MCF 10A (cell line): Measurements from ENCODE around the gene DACT3. TPM values are rescaled to one million over a fixed set of nuclear protein-coding genes. Genes with fewer than 3 reads are reported as not detected.

Experiments
- BruUV-seq: library from RNA; stranded (reverse); fragments of 400-500 nt; replicated peaks from 2 replicates; lab custom pipeline; 2021; lab: Mats Ljungman, UMichigan
- CTCF ChIA-PET: fragments of 300-600 bp; sonication (Branson Sonifier 250); formaldehyde crosslinking; extraction: SDS; loops from one replicate; lab custom pipeline; 2021; ENCODE audit warnings: antibody characterized with exemption, inconsistent platforms; lab: Yijun Ruan, JAX
- POLR2A ChIA-PET: fragments of 300-600, 350-650 bp; sonication (Branson Sonifier 250); formaldehyde crosslinking; extraction: SDS; loops from one replicate; lab custom pipeline; 2020; ENCODE audit warnings: antibody characterized with exemption, inconsistent platforms; lab: Yijun Ruan, JAX
- DNase-seq: peaks from one replicate; pipeline ENCODE4 v3.0.0-alpha.2; 2018; ENCODE audit not compliant: unreplicated experiment
- H3K27ac Mint-ChIP-seq: one replicate; pipeline ENCODE4 v1.8.0; 2022; ENCODE audit warnings: mild to moderate bottlenecking, low read depth, mixed read lengths; ENCODE audit not compliant: unreplicated experiment
- H3K27me3 Mint-ChIP-seq: one replicate; pipeline ENCODE4 v1.8.0; 2022; ENCODE audit warnings: mixed read lengths; ENCODE audit not compliant: insufficient read depth, unreplicated experiment
- H3K36me3 Mint-ChIP-seq: one replicate; pipeline ENCODE4 v1.8.0; 2022; ENCODE audit warnings: mild to moderate bottlenecking, moderate library complexity, mixed read lengths; ENCODE audit not compliant: insufficient read depth, unreplicated experiment
- H3K4me1 Mint-ChIP-seq: one replicate; pipeline ENCODE4 v1.8.0; 2022; ENCODE audit warnings: mixed read lengths; ENCODE audit not compliant: insufficient read depth, unreplicated experiment
- H3K4me3 Mint-ChIP-seq: one replicate; pipeline ENCODE4 v1.8.0; 2022; ENCODE audit warnings: mild to moderate bottlenecking, moderate library complexity, mixed read lengths; ENCODE audit not compliant: unreplicated experiment
- H3K9me3 Mint-ChIP-seq: one replicate; pipeline ENCODE4 v1.8.0; 2022; ENCODE audit warnings: mixed read lengths; ENCODE audit not compliant: unreplicated experiment
- intact Hi-C: fragments of 100-400 bp; cut with micrococcal nuclease; formaldehyde crosslinking; loops from 2 replicates; pipeline ENCODE4 v1.14.1; 2022
- total RNA-seq: library from RNA; stranded (reverse); gene quantifications from 2 replicates; pipeline ENCODE4 v1.2.3, GENCODE V29; 2022
- TF ChIP-seq, protein P1 (sequence below): fragments of 200-600 bp; IDR thresholded peaks from one replicate; pipeline ENCODE4 v1.8.0; 2022; ENCODE audit warnings: antibody characterized with exemption, mild to moderate bottlenecking; ENCODE audit not compliant: unreplicated experiment

DACT3 gene
- total RNA-seq, 1 experiment from 2014 or later = 0.09 TPM

DNA sequence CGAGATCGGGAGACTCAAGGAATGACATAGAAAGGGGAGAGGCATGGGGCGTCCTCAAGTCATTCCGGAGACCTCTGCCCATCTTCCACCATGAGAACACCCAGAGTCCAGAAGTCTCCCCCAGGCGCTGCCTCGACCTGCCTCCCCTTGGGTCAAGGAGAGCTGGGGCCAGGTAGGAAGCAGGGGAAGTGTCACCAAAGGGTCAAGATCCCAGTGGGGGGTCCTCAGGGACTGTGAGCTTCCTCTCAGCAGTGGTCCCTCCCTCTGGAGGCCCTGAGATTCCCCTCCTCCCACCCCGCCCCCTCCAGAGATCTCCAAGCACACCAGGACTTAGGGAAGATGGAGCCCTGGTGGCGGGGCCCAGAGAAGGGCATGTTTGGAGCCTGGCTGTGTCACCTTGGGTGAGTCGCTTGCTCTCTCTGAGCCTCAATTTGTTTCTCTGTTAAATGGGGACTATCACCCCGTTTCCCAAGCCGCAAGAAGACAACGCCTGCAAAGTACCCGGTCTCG is 919 bp downstream of the DACT3 start:
- peak overlapping the region; percentile 63 for H3K4me3 Mint-ChIP-seq
- TF ChIP-seq, protein P1, sequence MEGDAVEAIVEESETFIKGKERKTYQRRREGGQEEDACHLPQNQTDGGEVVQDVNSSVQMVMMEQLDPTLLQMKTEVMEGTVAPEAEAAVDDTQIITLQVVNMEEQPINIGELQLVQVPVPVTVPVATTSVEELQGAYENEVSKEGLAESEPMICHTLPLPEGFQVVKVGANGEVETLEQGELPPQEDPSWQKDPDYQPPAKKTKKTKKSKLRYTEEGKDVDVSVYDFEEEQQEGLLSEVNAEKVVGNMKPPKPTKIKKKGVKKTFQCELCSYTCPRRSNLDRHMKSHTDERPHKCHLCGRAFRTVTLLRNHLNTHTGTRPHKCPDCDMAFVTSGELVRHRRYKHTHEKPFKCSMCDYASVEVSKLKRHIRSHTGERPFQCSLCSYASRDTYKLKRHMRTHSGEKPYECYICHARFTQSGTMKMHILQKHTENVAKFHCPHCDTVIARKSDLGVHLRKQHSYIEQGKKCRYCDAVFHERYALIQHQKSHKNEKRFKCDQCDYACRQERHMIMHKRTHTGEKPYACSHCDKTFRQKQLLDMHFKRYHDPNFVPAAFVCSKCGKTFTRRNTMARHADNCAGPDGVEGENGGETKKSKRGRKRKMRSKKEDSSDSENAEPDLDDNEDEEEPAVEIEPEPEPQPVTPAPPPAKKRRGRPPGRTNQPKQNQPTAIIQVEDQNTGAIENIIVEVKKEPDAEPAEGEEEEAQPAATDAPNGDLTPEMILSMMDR = no peak
- H3K36me3 Mint-ChIP-seq = no peaks in the 10 kb centered on the region
- ChIA-PET CTCF (interaction anchor here (0.6 kb wide), 1 partner anchor 21 kb away, joined by 5 read pairs; no protein-coding TSS in a partner anchor), POLR2A (interaction anchor here (0.6 to 2.6 kb wide), 3 partner anchors 32 to 184 kb away, joined by 3 to 30 read pairs (median 3); partner anchors contain the start of gene CALM3)
- BruUV-seq = no TSS peak
- no peaks in the 10 kb centered on the region for H3K9me3 Mint-ChIP-seq
- H3K27ac Mint-ChIP-seq = no peak overlapping the region
- intact Hi-C loops = loop anchor here (5.0 kb wide), 1 partner anchor 118 kb away; no protein-coding TSS in a partner anchor
- H3K4me1 Mint-ChIP-seq = peaks cover 7% of the 10 kb centered on the region
- H3K27me3 Mint-ChIP-seq = peaks cover 46% of the 10 kb centered on the region
- no peak for DNase-seq

DNA sequence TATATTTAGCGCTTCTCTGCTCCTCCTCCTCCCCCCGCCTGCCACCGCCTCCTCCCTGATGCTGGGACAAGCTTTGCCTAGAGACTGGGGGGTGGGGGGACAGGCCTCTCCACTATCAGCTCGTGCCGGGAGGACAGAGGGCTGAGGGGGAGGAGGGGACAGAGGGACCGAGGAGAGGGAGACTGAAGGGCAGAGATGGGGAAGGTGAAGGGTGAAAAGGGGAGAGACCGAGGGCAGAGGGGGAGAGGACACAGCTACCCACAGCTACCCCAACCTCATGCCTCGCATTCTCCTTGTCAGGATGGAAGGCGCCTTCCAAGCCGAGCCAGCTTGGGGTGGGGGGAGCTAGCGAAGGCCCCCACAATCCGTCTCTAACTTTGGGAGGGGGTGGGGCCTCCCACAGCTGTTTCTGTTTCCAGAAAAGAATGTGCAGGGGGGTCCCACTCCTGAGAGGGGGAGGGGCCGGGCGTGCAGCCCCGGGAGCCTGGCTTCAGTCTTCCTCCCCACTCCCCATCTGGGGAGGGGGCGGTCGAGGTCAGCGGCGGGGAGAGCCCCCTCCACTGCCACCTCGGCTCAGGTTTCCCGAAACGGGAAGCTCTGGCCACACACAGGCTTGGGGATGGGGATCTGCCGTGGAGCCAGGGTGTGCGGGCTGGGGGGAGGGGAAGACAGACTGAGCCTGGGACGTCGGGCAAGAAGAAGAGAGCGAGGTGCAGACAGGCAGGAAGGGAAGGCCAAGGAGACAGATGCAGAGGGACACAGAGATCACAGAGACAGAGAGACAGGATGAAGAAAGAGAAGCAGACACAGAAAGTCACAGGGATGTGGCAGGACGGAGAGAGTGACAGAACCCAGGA is 1.6 kb downstream of the DACT3 start:
- no TSS peak for BruUV-seq
- H3K36me3 Mint-ChIP-seq = no peaks in the 10 kb centered on the region
- peak overlapping the region; percentile 63 for H3K4me3 Mint-ChIP-seq
- intact Hi-C loops = loop anchor here (5.0 kb wide), 1 partner anchor 117 kb away; no protein-coding TSS in a partner anchor
- H3K4me1 Mint-ChIP-seq = peaks cover 7% of the 10 kb centered on the region
- ChIA-PET POLR2A (interaction anchor here (0.6 to 1.0 kb wide), 3 partner anchors 59 to 184 kb away, joined by 3 to 4 read pairs (median 3); no protein-coding TSS in a partner anchor), CTCF (interaction anchor here (0.5 to 1.3 kb wide), 5 partner anchors 22 to 265 kb away, joined by 3 to 6 read pairs (median 5); partner anchors contain the start of gene GNG8)
- DNase-seq = no peak
- no peak overlapping the region for H3K27ac Mint-ChIP-seq
- H3K27me3 Mint-ChIP-seq = peaks cover 51% of the 10 kb centered on the region
- TF ChIP-seq, protein P1 = no peak
- no peaks in the 10 kb centered on the region for H3K9me3 Mint-ChIP-seq

- TF ChIP-seq, protein P1 = no peak
- no peak overlapping the region for H3K27ac Mint-ChIP-seq
These were observed 4.4 kb downstream of the DACT3 start for GRCh38 chr19:46656541-46656940.

GRCh38 chr19:46654621-46655152 is 6.3 kb downstream of the DACT3 start:
- CTCF ChIA-PET = interaction anchor here (0.7 kb wide), 1 partner anchor 126 kb away, joined by 3 read pairs; no protein-coding TSS in a partner anchor

More at GRCh38 chr19:46656541-46656940, 4.4 kb downstream of the DACT3 start:
- Mint-ChIP-seq H3K27me3 (peaks cover 46% of the 10 kb centered on the region), H3K36me3 (no peaks in the 10 kb centered on the region), H3K9me3 (no peaks in the 10 kb centered on the region), H3K4me3 (no peak overlapping the region), H3K4me1 (peaks cover 7% of the 10 kb centered on the region)
- ChIA-PET CTCF (interaction anchor here (0.6 to 0.7 kb wide), 2 partner anchors 42 to 1133 kb away, joined by 3 to 4 read pairs; no protein-coding TSS in a partner anchor), POLR2A (no interaction called here)
- no TSS peak for BruUV-seq
- intact Hi-C loops = no loop called here
- DNase-seq = no peak

More at GRCh38 chr19:46654621-46655152, 6.3 kb downstream of the DACT3 start:
- DNase-seq = no peak
- peaks cover 3% of the 10 kb centered on the region for H3K4me1 Mint-ChIP-seq
- TF ChIP-seq, protein P1 = no peak
- POLR2A ChIA-PET = no interaction called here
- no TSS peak for BruUV-seq
- no peak overlapping the region for H3K4me3 Mint-ChIP-seq
- intact Hi-C loops = no loop called here
- H3K9me3 Mint-ChIP-seq = no peaks in the 10 kb centered on the region
- H3K36me3 Mint-ChIP-seq = peaks cover 6% of the 10 kb centered on the region
- H3K27ac Mint-ChIP-seq = no peak overlapping the region
- H3K27me3 Mint-ChIP-seq = peaks cover 40% of the 10 kb centered on the region
